Measurements from ENCODE around the gene TGDS. TPM values are rescaled to one million over a fixed set of nuclear protein-coding genes. Genes with fewer than 3 reads are reported as not detected.

The TGDS gene
- total RNA-seq, 1 donor from 2014 or later = 18.0 TPM

DNA sequence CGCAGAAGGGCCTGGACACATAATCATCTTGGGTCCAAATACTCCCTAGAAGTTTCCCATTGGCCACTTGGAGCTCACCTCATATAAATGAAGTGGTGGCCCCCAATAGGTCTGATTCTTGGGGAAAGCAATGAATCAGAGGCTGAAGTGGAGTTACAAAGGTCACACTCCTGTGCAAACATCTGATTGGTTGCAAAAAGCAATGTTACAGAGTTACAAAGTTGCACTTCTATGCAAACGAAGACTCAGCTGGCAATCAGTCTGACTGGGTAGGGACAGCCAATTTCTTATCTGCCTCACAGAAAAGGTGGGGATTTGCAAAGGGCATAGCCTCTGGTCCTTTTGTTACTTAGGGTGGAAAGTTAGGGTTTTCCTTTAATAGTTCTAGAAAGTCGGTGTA, 3.9 kb upstream of the TGDS start:
- no peak for DNase-seq (ENCODE audit: low read depth)

DNA sequence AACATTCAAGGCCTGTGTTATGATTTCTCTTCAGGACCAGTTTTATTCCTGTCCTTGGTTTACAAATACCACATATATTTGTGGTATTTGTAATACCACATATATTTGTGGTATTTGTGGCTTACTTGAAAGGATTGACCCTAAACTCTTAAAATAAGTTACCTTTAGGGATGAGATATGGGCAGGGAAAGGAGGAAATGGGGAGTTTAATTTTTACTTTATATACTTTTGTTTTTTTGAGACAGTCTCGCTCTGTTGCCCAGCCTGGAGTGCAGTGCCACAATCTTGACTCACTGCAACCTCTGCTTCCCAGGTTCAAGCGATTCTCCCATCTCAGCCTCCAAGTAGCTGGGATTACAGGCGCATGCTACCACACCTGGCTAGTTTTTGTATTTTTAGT, 2.3 kb upstream of the TGDS start:
- DNase-seq (ENCODE audit: low read depth) = no peak

DNA sequence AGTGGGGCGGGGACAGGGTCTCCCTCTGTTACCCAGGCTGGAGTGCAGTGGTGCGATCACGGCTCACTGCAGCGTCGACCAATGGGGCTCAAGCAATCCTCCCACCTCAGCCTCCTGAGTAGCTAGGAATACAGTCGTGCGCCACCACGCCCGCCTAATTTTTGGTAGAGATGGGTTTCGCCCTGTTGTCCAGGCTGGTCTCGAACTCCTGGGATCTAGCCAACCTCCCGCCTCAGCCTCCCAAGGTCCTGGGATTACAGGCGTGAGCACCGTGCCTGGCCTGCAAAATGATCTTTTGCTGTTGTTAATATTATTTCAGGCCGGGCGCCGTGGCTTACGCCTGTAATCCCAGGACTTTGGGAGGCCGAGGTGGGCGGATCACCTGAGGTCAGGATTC, 621 bp upstream of the TGDS start:
- DNase-seq (ENCODE audit: low read depth) = no peak

DNA sequence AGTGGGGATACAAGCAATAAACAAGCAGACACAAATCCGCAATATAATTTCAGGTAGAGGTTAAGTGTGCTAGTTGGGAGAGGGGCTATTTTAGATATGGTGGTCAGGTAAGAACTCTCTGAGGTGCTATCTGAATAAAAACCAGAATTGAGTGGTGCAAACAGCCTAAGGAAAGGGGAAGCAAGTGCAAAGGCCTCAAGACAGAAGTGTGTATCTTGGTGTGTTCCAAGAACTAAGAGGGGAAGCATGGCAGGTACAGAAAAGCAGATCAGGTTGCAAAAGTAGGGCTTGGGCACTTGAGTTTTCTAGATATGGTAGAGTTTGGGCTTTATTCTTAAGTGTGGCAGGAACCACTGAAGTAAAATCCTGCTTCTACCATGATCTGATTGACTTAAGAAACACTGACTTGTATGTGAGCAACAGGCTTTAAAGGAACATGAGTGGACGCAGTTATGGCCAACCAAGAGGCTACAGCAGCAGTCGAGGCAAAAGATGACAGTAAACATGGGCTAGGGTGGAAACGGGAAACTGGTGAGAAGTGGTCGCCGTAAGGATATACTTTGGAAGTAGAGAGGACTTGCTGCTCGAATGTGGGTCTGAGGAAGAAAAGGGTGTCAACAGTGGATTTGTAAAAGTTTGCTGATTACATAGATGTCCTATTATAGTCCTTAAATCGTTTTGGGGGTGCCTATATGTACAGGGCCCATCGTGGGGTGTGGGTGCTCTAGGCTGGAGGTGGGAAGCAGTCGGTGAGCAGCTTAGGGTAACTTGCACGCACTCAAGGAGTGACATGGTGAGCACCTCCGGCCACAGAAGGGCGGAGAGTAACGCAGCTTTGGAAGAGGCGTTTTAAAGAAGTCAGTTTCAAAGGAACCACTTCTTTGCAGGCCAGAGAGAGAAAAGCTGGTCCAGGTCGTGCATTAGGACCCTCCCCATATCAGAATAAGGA, 677 bp downstream of the TGDS start:
- DNase-seq (ENCODE audit: low read depth) = no peak

DNA sequence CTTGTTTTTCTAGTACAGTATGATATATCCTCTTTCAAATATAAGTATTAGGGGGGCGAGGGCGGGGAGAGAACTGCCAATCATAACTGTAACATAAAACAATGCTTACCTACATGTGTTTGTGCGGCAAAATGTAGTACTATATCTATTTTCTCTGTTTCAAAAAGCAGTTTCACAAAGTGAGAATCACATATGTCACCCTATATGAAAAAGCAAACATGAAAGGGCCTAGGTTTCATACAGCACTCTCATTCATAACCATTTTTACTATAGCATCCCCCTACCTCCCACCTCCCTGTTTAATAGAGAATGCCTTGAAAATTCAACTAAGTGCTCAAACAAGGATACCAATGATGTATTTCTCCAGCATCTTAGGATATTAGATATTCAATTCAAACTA, 5.2 kb downstream of the TGDS start:
- DNase-seq (ENCODE audit: low read depth) = no peak

DNA sequence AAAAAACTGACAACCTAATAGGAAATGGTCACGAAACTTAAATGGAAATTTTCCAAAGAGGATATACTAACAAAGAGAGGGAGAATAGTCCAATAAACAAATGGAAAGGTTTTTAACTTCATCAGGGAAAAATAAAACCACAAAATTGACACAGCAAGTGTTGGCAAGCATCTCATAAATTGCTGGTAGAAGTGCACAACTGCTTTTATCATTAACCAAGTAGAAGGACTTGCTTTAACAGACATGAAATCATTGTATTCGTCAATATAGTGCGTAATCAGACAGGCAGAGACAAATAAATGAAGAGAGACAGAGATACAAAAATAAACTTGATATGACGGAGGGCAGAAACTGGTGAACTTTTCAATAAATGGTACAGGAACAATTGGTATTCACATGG, 7.4 kb downstream of the TGDS start:
- DNase-seq (ENCODE audit: low read depth) = no peak

DNA sequence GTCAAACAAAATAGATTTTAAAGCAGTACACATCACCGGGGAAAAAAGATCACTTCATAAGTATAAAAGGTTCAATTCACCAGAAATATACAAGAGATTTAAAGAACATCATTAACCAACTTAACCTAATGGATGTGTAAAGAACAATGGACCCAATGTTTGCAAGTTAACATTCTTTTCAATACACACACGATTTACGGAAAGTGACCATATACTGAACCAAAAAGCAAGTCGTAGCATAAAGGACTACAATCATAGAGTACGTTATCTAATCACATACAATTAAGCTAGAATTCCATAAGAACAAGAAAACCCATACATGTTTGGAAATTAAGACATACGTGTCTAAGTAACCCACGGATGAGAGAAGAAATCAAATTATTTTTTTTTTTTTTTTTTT, 9.6 kb downstream of the TGDS start:
- no peak for DNase-seq (ENCODE audit: low read depth)

DNA sequence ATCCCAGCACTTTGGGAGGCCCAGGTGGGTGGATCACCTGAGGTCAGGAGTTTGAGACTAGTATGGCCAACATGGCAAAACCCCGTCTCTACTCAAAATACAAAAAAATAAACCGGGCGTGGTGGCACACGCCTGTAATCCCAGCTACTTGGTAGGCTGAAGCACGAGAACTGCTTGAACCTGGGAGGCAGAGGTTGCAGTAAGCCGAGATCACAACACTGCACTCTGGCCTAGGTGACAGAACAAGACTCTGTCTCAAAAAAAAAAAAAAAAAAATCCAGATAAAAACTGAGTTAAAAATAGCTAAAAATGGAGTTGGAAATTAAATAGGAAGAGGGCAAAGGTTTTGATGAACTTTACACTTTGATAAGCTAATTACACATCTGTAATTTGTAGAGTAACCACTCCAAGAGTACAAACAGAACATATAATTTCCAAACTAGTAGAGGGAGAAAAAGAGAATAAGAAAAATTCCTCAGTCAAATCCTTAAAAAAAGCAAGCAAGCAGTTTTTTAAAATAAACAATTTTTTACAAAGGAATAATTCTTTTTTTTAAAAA, 10.3 kb downstream of the TGDS start:
- DNase-seq (ENCODE audit: low read depth) = no peak

DNA sequence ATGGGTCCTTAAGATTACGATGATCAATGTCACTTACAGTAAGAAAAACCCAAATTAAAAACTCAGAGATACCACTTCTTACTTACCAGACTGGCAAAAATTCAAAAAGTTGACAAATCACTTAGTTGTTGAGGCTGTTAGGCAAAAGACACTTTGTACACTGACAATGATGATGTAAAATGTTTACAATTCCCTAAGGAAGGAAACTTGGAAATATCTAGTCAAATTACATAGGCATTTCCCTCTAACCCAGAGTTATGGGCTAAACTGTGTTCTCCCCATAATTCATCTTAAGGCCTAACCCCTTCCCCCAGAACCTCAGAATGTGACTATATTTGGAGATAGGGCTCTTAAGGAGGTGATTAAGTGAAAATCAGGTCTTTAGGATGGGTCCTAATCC, 12.0 kb downstream of the TGDS start:
- DNase-seq (ENCODE audit: low read depth) = no peak

DNA sequence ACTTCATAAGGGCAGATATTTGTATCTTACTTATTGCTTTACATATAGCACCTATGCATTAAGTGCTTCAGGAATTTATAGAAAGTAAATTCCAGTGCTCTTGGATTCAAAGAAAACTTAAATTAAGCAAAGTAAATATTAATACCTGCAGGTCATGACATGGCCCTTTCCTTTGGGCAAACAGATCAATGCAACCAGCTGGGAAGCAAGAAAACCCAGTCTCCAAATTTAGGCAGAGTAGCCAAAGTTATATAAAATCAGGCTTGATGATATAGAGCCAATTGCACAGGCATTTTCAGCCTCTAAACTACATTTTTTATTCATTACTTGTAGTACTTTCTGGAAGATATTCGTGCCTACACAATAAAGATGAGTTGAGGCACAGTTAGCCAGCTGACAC, 16.9 kb downstream of the TGDS start:
- no peak for DNase-seq (ENCODE audit: low read depth)

DNA sequence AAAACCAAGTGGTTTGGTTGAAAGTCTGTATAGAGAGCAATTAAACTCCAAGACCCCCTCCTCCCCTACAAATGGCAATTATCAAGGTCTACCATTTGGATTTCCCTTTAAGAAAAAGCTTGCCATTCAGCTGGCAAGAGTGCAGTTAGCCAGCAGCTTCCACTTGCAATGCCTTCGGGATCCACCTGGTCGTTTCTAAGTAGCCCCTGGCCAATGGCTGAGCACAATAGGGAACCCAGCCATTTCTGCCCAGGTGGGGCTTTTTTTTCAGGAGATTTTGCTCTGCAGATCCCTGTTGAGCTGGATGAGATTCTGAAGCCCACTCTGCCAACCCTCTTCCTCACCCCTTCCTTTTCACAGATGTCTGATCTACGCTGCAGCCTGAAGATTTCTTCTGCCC, 26.3 kb downstream of the TGDS start:
- no peak for DNase-seq (ENCODE audit: low read depth)

DNA sequence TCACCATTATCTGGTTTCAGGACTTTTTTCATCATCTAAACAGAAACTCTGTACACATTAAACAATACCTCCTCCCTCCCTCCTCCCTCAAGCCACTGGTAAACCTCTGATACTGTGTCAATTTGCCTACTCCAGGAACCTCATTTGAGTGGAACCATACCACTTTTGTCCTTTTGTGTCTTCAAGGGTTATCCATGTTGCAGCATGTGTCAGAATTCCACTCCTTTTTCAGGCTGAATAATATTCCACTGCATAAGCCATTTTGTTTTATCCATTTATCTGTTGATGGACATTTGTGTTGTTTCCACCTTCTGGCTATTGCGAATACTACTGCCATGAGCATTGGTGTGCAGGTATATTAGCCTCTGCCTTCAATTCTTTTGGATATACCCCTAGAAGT, 27.5 kb downstream of the TGDS start:
- DNase-seq (ENCODE audit: low read depth) = no peak

DNA sequence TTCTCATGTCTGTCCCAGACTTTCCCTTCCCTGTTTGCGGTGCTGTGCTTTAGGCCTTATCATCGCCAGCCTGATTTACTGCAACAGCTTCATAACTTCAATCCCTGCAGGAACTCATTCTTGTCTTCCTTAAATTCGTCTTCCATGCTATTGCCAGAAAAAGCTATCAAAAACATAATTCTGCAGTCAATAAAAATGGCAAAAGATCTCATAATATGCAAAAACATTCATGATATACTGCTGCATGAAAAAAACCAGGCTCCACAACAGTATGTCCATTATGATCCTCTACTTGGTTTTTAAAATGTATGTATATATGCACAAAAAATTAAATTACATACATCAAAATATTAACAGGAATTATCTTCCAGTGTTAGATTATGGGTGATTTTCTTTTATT, 28.4 kb downstream of the TGDS start:
- DNase-seq (ENCODE audit: low read depth) = no peak

DNA sequence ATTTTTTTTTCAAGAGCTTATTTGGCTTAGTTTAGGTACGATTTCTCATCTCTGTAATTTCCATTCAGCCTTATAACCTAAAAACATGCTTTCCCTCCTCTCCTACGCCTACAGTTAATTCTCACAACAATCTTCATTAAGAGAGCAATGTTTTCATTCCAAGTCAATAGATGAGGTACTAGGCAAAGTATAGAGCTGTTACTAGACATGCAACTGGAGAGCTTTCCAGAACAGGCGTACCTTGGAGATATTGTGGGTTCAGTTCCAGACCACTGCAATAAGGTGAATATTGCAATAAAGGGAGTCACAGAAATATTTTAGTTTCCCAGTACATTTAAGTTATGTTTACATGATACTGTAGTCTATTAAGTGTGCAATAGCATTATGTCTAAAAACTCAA, 34.8 kb downstream of the TGDS start:
- DNase-seq (ENCODE audit: low read depth) = no peak

DNA sequence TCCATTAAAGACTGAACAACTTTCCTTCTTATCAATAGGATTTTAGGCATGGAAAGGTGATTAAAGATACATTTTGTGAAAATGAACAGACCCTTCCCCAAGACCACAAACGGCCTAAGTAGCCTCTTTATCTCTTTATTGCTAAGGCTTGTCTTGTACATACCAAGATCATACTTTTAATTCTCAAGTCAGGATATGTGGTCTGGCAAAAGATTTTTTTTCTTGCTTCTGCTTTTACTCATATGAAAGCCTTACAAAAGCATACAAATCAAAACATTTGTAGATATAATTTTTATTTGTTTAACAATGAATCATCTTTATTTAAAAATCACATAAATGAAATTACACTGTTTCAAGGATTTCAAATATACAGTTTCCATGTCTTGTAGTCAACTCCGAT, 35.8 kb downstream of the TGDS start:
- no peak for DNase-seq (ENCODE audit: low read depth)

DNA sequence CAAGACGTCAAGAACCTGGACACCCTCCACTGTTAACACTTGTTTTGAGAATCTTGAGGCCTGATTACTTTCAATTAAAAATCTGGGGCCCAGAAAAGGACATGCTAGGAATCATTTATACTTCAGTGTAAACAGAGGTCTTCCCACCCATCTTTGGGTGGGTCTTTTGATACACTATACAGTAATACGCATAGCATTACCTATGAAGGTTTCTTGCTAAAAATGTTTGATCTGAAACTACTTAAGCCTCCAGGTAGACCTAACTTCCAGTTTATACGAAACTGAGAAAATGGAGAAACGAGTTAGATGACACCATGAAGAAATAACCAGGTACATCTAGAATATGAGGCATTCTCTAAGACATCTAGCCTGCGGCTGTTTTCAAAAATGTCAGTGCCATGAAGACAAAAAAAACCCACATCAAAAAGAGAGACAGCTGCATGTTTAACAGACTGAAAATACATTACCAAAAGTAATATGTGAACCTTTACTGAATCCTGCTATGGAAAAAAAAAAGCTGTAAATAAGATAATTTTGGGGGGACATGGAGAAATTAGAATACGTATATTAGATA, 36.6 kb downstream of the TGDS start:
- DNase-seq (ENCODE audit: low read depth) = no peak

DNA sequence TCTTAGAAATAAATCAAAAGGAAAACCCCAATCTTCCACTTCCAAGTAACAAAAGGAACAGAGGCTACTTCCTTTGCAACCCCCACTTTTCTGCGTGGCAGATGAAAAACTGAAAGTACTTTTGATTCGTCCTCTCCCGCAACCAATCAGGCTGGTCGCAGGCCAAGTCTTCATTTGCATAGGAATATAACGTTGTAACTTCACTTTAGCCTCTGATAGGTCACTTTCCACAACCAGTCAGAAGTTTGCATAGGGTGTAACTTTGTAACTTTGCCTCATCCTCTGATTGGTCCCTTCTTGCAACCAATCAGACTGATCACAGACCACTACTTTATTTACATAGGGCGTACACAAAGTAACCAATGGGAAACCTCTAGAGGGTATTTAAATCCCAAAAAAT, 37.2 kb downstream of the TGDS start:
- DNase-seq (ENCODE audit: low read depth) = no peak

DNA sequence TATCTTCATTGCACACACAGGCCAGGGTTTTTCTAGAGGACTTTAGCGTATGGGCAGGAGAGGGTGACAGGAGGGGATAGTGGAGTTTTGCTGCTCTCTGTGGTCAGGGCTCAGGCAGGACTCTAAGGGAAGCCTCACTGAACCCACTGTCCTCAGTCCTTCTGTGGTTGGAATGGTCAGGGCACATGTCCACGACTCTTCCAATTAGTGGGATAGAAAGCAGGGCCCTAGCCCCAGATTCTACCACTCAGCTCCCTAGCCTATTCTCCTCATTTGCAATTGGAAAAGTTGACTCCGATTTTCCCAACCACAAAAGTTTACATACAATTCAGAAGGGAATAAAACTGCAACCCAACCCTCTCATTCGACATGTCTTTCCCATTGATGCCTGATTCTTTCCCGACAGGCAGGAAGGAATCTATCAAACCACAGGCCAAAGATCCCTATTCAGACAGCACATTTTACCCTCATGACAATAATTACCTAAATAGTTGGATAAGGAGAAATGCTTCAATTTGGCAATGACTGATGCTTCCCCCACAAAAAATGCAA, 38.2 kb downstream of the TGDS start:
- no peak for DNase-seq (ENCODE audit: low read depth)

DNA sequence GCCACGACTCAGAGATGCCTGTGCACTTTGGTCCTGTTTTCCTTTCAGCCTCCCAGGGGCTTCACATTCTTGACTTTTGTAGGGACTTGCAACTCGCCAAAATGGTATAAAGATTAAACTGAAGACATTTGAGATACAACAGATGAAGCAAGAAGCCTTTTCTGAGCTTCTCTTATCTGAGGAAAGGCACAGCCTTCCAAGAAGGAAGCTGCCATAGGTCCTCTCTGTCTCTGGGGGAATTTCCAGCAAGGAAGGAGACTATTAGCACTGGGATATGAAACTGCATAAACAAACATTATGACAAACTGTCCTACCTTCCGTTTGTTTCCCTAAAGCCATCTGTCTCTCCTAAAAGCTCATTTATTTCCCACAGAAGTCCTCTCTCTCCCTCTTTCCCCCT, 39.3 kb downstream of the TGDS start:
- DNase-seq (ENCODE audit: low read depth) = no peak

DNA sequence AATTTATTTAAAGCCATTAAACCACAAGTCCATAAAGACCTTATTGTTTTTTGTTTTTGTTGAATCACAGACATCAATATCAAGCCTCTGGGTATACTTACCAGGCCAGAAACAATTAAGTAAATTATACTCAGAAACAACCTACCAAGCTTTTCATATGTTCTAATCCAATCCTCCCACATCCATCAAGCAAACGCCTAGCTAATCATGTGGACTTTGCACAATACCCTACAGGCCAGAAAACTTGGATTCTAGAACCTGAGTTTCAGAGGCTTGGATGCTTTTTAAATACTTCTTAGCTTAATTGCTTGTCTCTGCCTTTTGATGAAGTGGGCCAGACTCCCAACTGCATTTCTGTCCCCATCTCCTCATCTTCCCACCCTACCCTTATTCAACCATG, 39.9 kb downstream of the TGDS start:
- DNase-seq (ENCODE audit: low read depth) = no peak

DNA sequence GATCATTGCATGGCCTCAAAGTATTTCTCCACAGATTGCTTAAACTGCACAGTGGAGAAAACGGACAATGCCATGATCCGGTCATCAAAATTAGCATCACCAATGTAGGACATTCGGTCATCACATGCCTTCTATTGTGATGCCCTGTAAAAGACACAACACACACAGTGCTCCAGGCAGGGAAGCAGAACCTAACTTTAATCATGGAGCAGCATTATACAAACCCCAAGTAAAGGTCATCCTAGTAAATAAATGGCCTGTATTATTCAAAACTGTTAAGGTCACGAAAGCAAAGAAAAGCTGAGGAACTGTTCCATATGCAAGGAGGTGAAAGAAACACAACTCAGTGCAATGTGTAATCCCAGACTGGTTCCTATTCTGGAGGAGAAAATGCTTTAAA, 42.2 kb downstream of the TGDS start:
- no peak for DNase-seq (ENCODE audit: low read depth)

DNA sequence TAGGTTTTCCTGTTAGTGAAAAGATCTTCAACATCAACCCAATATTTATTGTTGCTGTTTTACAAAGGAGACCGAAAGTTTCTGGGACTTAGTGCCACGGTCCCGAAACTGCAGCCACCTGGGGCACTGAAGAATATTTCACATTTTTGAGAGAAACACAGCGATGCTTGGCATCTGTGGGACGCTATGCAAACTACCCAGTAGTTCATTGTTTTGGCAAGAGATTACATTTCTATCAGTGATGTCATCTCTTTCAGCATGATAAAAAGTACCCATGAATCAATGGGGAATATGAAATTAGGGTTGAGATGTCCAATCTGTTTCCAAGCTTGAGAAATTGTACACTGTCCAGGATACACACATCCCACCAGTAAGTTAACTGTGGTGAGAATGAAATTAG, 43.9 kb downstream of the TGDS start:
- no peak for DNase-seq (ENCODE audit: low read depth)
